Cardiac septum (tissue), 1 donor: ENCODE results near the gene CASZ1. TPM values are rescaled to one million over a fixed set of nuclear protein-coding genes. Genes with fewer than 3 reads are reported as not detected.

Source experiments
- DNase-seq: peaks from one replicate; pipeline ENCODE4 v3.0.0-alpha.2; 2020; ENCODE audit warnings: low spot score
- intact Hi-C: fragments of 100-400 bp; cut with DNase I; formaldehyde crosslinking; loops from one replicate; pipeline ENCODE4 v1.14.0; 2022
- total RNA-seq: library from RNA; stranded (reverse); fragmentation: NEBNext Ultra II Directional; extraction: Animal tissue kit (Norgen Biotek cat#: 25700); gene quantifications from one replicate; pipeline ENCODE4 v1.2.1, GENCODE V29; 2021
- donor health status: DM: no; HTN: no; CAD: no.

CASZ1 gene
- total RNA-seq, 1 donor from 2014 or later, result 82.0 TPM

GRCh38 chr1:10592373-10592772, 204.1 kb downstream of the CASZ1 start:
- no peak for DNase-seq
- intact Hi-C loops, result no loop called here

- intact Hi-C loops, result no loop called here
- no peak for DNase-seq
Observed at GRCh38 chr1:10591010-10591409, 205.4 kb downstream of the CASZ1 start.

DNA sequence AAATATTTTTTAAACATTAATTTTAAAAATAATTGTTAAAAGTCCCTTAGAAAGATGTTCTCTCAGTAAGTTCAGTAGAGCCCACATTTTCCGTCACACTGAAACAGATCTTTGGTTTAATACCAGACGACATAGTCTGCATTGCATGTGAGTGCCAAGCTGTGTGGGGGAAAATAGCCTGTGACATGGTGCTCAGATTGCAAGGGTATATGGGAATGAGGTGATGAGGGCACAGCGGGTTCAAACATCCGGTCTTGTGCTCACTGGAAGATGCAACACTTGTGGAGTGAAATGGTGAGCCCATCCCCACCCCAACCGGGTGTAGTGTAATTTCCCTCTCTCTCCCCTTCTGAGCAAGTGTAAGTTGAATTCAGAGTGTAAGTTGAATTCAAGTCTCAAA, 207.4 kb downstream of the CASZ1 start:
- intact Hi-C loops, result no loop called here
- no peak for DNase-seq

DNA sequence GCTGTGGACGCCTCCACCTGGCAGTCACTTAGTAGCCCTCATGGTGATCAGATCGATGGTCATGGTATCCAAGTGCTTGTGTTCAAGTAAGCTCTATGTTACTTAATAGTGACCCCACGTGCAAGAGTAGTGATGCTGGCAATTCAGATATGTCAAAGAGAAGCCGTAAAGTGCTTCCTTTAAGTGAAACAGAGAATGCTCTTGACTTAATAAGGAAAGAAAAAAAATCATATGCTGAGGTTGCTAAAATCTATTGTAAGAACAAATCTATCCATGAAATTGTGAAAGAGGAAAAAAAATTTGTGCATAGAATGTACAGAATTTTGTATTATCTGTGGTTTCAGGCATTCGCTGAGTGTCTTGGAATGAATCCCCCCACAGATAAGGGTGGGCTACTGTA, 207.8 kb downstream of the CASZ1 start:
- no peak for DNase-seq
- intact Hi-C loops, result no loop called here

Other genes starting within 250 kb of the CASZ1 start
- 102 TPM for gene TARDBP, start 216.0 kb upstream of the CASZ1 start, total RNA-seq